Gastrocnemius medialis (tissue), 4 donors: Measurements from ENCODE around the gene KLHL40.

Experiments used
- CTCF ChIP-seq, 5 experiments: fragments of 450-650 bp in 3 of 5; fragments of 200-600 bp in 2 of 5; sonication (generic) in 2 of 5; IDR thresholded peaks in 4 of 5; conservative IDR thresholded peaks in 1 of 5; 1 replicate in 4 of 5; 2 replicates in 1 of 5; pipeline ENCODE4 v1.5.1; 2016 to 2019; ENCODE audit warnings: antibody characterized with exemption in 5 of 5, mild to moderate bottlenecking in 3 of 5, moderate library complexity in 3 of 5
- POLR2A ChIP-seq, 2 donors: fragments of 450-650 bp; IDR thresholded peaks; one replicate each; pipeline ENCODE4 v1.6.1; 2017; ENCODE audit warnings: antibody characterized with exemption in 2 of 2, mild to moderate bottlenecking in 2 of 2, moderate library complexity in 2 of 2

- TF ChIP-seq CTCF (IDR thresholded peaks at IDR 0.05 in 4 of 5, conservative IDR thresholded peaks at IDR 0.05 in 1 of 5) (no peak), POLR2A (IDR thresholded peaks at IDR 0.05) (no peak)
Measured at GRCh38 chr3:42736081-42736480, 50.7 kb downstream of the KLHL40 start.
